Measurements from ENCODE around the gene ZFAND6.
"Not testable (repeated sequence)": the region's sequence is repeated elsewhere in the genome, so short reads cannot be mapped to it uniquely, and the experiment has no call there.

ZFAND6 gene

GRCh38 chr15:80136854-80137253 lies 77.4 kb downstream of the ZFAND6 start:
- Mint-ChIP-seq H3K27ac (no peak overlapping the region), H3K9me3 (no peaks in the 10 kb centered on the region), H3K4me3 (no peak overlapping the region), H3K4me1 (no peaks in the 10 kb centered on the region), H3K36me3 (peaks cover 65% of the 10 kb centered on the region)
- ATAC-seq (no peak), DNase-seq (ENCODE audit: low spot score in 2 of 2) (no peak)

- H3K36me3 Mint-ChIP-seq: peaks cover 46% of the 10 kb centered on the region
Measured at GRCh38 chr15:80138961-80139360, 79.5 kb downstream of the ZFAND6 start.

GRCh38 chr15:80140909-80141308 lies 81.4 kb downstream of the ZFAND6 start:
- peaks cover 27% of the 10 kb centered on the region for H3K36me3 Mint-ChIP-seq
- no peak overlapping the region for H3K4me3 Mint-ChIP-seq
- ATAC-seq: no peak
- H3K27ac Mint-ChIP-seq: no peak overlapping the region
- DNase-seq (ENCODE audit: low spot score in 2 of 2): no peak
- no peaks in the 10 kb centered on the region for H3K9me3 Mint-ChIP-seq
- H3K4me1 Mint-ChIP-seq: no peaks in the 10 kb centered on the region

More at GRCh38 chr15:80138961-80139360, 79.5 kb downstream of the ZFAND6 start:
- no peak overlapping the region for H3K4me3 Mint-ChIP-seq
- H3K27ac Mint-ChIP-seq: peak overlapping the region; percentile 30
- ATAC-seq: no peak
- H3K9me3 Mint-ChIP-seq: no peaks in the 10 kb centered on the region
- DNase-seq (ENCODE audit: low spot score in 2 of 2): no peak
- no peaks in the 10 kb centered on the region for H3K4me1 Mint-ChIP-seq

- H3K27ac Mint-ChIP-seq: no peak overlapping the region
Measured at GRCh38 chr15:80141916-80142598, 82.6 kb downstream of the ZFAND6 start.

GRCh38 chr15:80142646-80143045 lies 83.2 kb downstream of the ZFAND6 start:
- Mint-ChIP-seq H3K36me3 (peaks cover 13% of the 10 kb centered on the region), H3K4me1 (no peaks in the 10 kb centered on the region), H3K4me3 (no peak overlapping the region), H3K9me3 (no peaks in the 10 kb centered on the region), H3K27ac (no peak overlapping the region)
- no peak for DNase-seq (ENCODE audit: low spot score in 2 of 2)
- ATAC-seq: no peak

More at GRCh38 chr15:80141916-80142598, 82.6 kb downstream of the ZFAND6 start:
- Mint-ChIP-seq H3K4me1 (no peaks in the 10 kb centered on the region), H3K4me3 (no peak overlapping the region), H3K36me3 (peaks cover 19% of the 10 kb centered on the region), H3K9me3 (no peaks in the 10 kb centered on the region)
- ATAC-seq (no peak), DNase-seq (ENCODE audit: low spot score in 2 of 2) (no peak)

- Mint-ChIP-seq H3K4me1 (peaks cover 25% of the 10 kb centered on the region), H3K27ac (no peak overlapping the region)
- DNase-seq (ENCODE audit: low spot score in 2 of 2): no peak
Measured at GRCh38 chr15:80151148-80151547, 91.7 kb downstream of the ZFAND6 start.

GRCh38 chr15:80151576-80151975 lies 92.1 kb downstream of the ZFAND6 start:
- ATAC-seq (no peak), DNase-seq (ENCODE audit: low spot score in 2 of 2) (no peak)
- Mint-ChIP-seq H3K27ac (no peak overlapping the region), H3K36me3 (peaks cover 8% of the 10 kb centered on the region), H3K4me1 (peaks cover 25% of the 10 kb centered on the region), H3K4me3 (peak overlapping the region; percentile 87), H3K9me3 (no peaks in the 10 kb centered on the region)

More at GRCh38 chr15:80151148-80151547, 91.7 kb downstream of the ZFAND6 start:
- ATAC-seq: no peak
- no peaks in the 10 kb centered on the region for H3K9me3 Mint-ChIP-seq
- H3K4me3 Mint-ChIP-seq: no peak overlapping the region
- H3K36me3 Mint-ChIP-seq: peaks cover 8% of the 10 kb centered on the region

GRCh38 chr15:80152180-80152895 lies 92.9 kb downstream of the ZFAND6 start:
- H3K9me3 Mint-ChIP-seq: no peaks in the 10 kb centered on the region
- peak; percentile 60 to 83 for DNase-seq (ENCODE audit: low spot score in 2 of 2)
- peak overlapping the region; percentile 94 for H3K27ac Mint-ChIP-seq

GRCh38 chr15:80152896-80153876 lies 93.7 kb downstream of the ZFAND6 start, which contains the start of gene FAH:
Gene FAH, plus strand, starts transcription at chr15:80152999. Its CDS starts 56 bp downstream, at chr15:80153055.
- Mint-ChIP-seq H3K9me3 (no peaks in the 10 kb centered on the region), H3K36me3 (peaks cover 8% of the 10 kb centered on the region), H3K27ac (peak within 1 kb of the TSS; percentile 94), H3K4me1 (peaks cover 25% of the 10 kb centered on the region), H3K4me3 (peak within 1 kb of the TSS; percentile 87)
- peak; percentile 24 to 84 for DNase-seq (ENCODE audit: low spot score in 2 of 2)
- peak; percentile 87 for ATAC-seq

More at GRCh38 chr15:80152180-80152895, 92.9 kb downstream of the ZFAND6 start:
- Mint-ChIP-seq H3K36me3 (peaks cover 8% of the 10 kb centered on the region), H3K4me1 (peaks cover 25% of the 10 kb centered on the region), H3K4me3 (peak overlapping the region; percentile 87)
- ATAC-seq: peak; percentile 77

GRCh38 chr15:80153900-80154299 lies 94.4 kb downstream of the ZFAND6 start:
- H3K4me3 Mint-ChIP-seq: peak overlapping the region; percentile 87
- ATAC-seq (no peak), DNase-seq (ENCODE audit: low spot score in 2 of 2) (no peak)
- no peaks in the 10 kb centered on the region for H3K9me3 Mint-ChIP-seq
- peaks cover 15% of the 10 kb centered on the region for H3K36me3 Mint-ChIP-seq
- peaks cover 25% of the 10 kb centered on the region for H3K4me1 Mint-ChIP-seq
- H3K27ac Mint-ChIP-seq: peak overlapping the region; percentile 94

GRCh38 chr15:80154336-80154735 lies 94.9 kb downstream of the ZFAND6 start:
- ATAC-seq (no peak), DNase-seq (ENCODE audit: low spot score in 2 of 2) (no peak)
- Mint-ChIP-seq H3K36me3 (peaks cover 20% of the 10 kb centered on the region), H3K9me3 (no peaks in the 10 kb centered on the region), H3K4me3 (peak overlapping the region; percentile 87), H3K27ac (peak overlapping the region; percentile 94), H3K4me1 (peaks cover 28% of the 10 kb centered on the region)

- peak overlapping the region; percentile 59 for H3K27ac Mint-ChIP-seq
- ATAC-seq (no peak), DNase-seq (ENCODE audit: low spot score in 2 of 2) (no peak)
- H3K4me3 Mint-ChIP-seq: peak overlapping the region; percentile 87
- peaks cover 26% of the 10 kb centered on the region for H3K36me3 Mint-ChIP-seq
- H3K4me1 Mint-ChIP-seq: peaks cover 34% of the 10 kb centered on the region
- H3K9me3 Mint-ChIP-seq: no peaks in the 10 kb centered on the region
Measured at GRCh38 chr15:80155001-80155377, 95.5 kb downstream of the ZFAND6 start.

GRCh38 chr15:80155378-80156175 lies 96.1 kb downstream of the ZFAND6 start:
- H3K9me3 Mint-ChIP-seq; DNase-seq (ENCODE audit: low spot score in 2 of 2); ATAC-seq: not testable (repeated sequence)
- H3K27ac Mint-ChIP-seq: peak overlapping the region; percentile 59
- H3K4me3 Mint-ChIP-seq: peak overlapping the region; percentile 87
- peaks cover 32% of the 10 kb centered on the region for H3K36me3 Mint-ChIP-seq
- peaks cover 40% of the 10 kb centered on the region for H3K4me1 Mint-ChIP-seq

GRCh38 chr15:80156176-80156720 lies 96.8 kb downstream of the ZFAND6 start:
- Mint-ChIP-seq H3K4me3 (no peak overlapping the region), H3K36me3 (peaks cover 39% of the 10 kb centered on the region), H3K27ac (no peak overlapping the region), H3K4me1 (peaks cover 47% of the 10 kb centered on the region), H3K9me3 (no peaks in the 10 kb centered on the region)
- no peak for ATAC-seq
- no peak for DNase-seq (ENCODE audit: low spot score in 2 of 2)

All from stimulated activated effector memory CD8-positive, alpha-beta T cell treated with anti-CD3 and anti-CD28 coated beads, Interleukin-12 subunit alpha, Interleukin-12 subunit beta, amount 100 ng/mL, for 72 hours (primary cell).